Neural cell (in vitro differentiated cells): ENCODE results near the gene RECQL. TPM values are rescaled to one million over a fixed set of nuclear protein-coding genes. Genes with fewer than 3 reads are reported as not detected.

Experiments used
- H2AFZ ChIP-seq: fragments of 200-600, 300-800 bp; sonication (generic), shearing (Covaris generic); 2 replicates; pipeline ENCODE4 v1.6.0; 2014; ENCODE audit warnings: low read depth, mild to moderate bottlenecking, antibody characterized with exemption, low read length, moderate library complexity
- H3F3A ChIP-seq: fragments of 200-600 bp; shearing (Covaris generic); 2 replicates; pipeline ENCODE4 v1.6.1; 2016; ENCODE audit warnings: mild to moderate bottlenecking, moderate library complexity, mixed read lengths, antibody characterized with exemption, low read length; ENCODE audit not compliant: insufficient read depth, poor library complexity, severe bottlenecking
- H3K27ac ChIP-seq: fragments of 200-600, 300-800 bp; sonication (generic), shearing (Covaris generic); 2 replicates; pipeline ENCODE4 v1.5.1; 2014; ENCODE audit warnings: mild to moderate bottlenecking, low read length, moderate library complexity
- H3K27me3 ChIP-seq: fragments of 300-800, 200-600 bp; sonication (generic), shearing (Covaris generic); 2 replicates; pipeline ENCODE4 v1.6.0; 2014; ENCODE audit warnings: mild to moderate bottlenecking, low read depth, low read length, moderate library complexity; ENCODE audit not compliant: insufficient read depth
- H3K36me3 ChIP-seq: fragments of 300-800, 200-600 bp; sonication (generic), shearing (Covaris generic); 2 replicates; pipeline ENCODE4 v1.5.1; 2014; ENCODE audit warnings: mild to moderate bottlenecking, antibody characterized with exemption, low read length, moderate library complexity; ENCODE audit not compliant: insufficient read depth
- H3K4me2 ChIP-seq: fragments of 300-800, 200-600 bp; sonication (generic), shearing (Covaris generic); 2 replicates; pipeline ENCODE4 v1.6.0; 2014; ENCODE audit warnings: mild to moderate bottlenecking, low read length
- H3K4me3 ChIP-seq: fragments of 300-800, 200-600 bp; sonication (generic), shearing (Covaris generic); 2 replicates; pipeline ENCODE4 v1.5.1; 2014; ENCODE audit warnings: mild to moderate bottlenecking, low read length, moderate library complexity
- H3K79me2 ChIP-seq: fragments of 200-600 bp; shearing (Covaris generic); replicated peaks from 2 replicates; pipeline ENCODE4 v1.6.0; 2014; ENCODE audit warnings: mild to moderate bottlenecking, low read length, moderate library complexity; ENCODE audit not compliant: insufficient read depth
- H3K9ac ChIP-seq: fragments of 300-800, 200-600 bp; sonication (generic), shearing (Covaris generic); 2 replicates; pipeline ENCODE4 v1.6.1; 2016; ENCODE audit warnings: mild to moderate bottlenecking, low read length, mixed read lengths
- H3K9me2 ChIP-seq: fragments of 200-600 bp; shearing (Covaris generic); 2 replicates; pipeline ENCODE4 v1.6.1; 2016; ENCODE audit warnings: mild to moderate bottlenecking, low read length, mixed read lengths; ENCODE audit not compliant: insufficient read depth
- H3K9me3 ChIP-seq: fragments of 200-600, 300-800 bp; sonication (generic), shearing (Covaris generic); 2 replicates; pipeline ENCODE4 v1.6.1; 2016; ENCODE audit warnings: mild to moderate bottlenecking, mixed run types, low read length, moderate library complexity, mixed read lengths
- H4K20me1 ChIP-seq: fragments of 200-600 bp; shearing (Covaris generic); 2 replicates; pipeline ENCODE4 v1.6.1; 2016; ENCODE audit warnings: mild to moderate bottlenecking, mixed run types; ENCODE audit not compliant: insufficient read depth
- EP300 ChIP-seq: fragments of 450-650 bp; conservative IDR thresholded peaks from 2 replicates; pipeline ENCODE4 v1.6.1; 2014; ENCODE audit warnings: antibody characterized with exemption, mild to moderate bottlenecking, moderate library complexity; ENCODE audit not compliant: poor library complexity, severe bottlenecking
- EZH2 ChIP-seq: fragments of 200-600, 300-800 bp; shearing (Covaris generic), sonication (generic); IDR thresholded peaks from 2 replicates; pipeline ENCODE4 v1.6.1; 2014; ENCODE audit warnings: antibody characterized with exemption, low read length, borderline replicate concordance, mild to moderate bottlenecking; ENCODE audit not compliant: insufficient read depth, poor library complexity, severe bottlenecking
- MXI1 ChIP-seq: fragments of 450-650 bp; conservative IDR thresholded peaks from 2 replicates; pipeline ENCODE4 v1.6.1; 2014; ENCODE audit warnings: antibody characterized with exemption, mild to moderate bottlenecking; ENCODE audit not compliant: poor library complexity, severe bottlenecking
- POLR2AphosphoS5 ChIP-seq: IDR thresholded peaks from 2 replicates; pipeline ENCODE4 v1.6.1; 2012
- RAD21 ChIP-seq: fragments of 450-650 bp; conservative IDR thresholded peaks from 2 replicates; pipeline ENCODE4 v1.6.1; 2014; ENCODE audit warnings: antibody characterized with exemption, mild to moderate bottlenecking, moderate library complexity
- REST ChIP-seq: IDR thresholded peaks from 2 replicates; pipeline ENCODE4 v1.6.1; 2012; ENCODE audit warnings: borderline replicate concordance
- SMC3 ChIP-seq: fragments of 450-650 bp; conservative IDR thresholded peaks from 2 replicates; pipeline ENCODE4 v1.6.1; 2014; ENCODE audit warnings: antibody characterized with exemption, mild to moderate bottlenecking, moderate library complexity; ENCODE audit not compliant: poor library complexity
- TAF1 ChIP-seq: IDR thresholded peaks from 2 replicates; pipeline ENCODE4 v1.6.1; 2012; ENCODE audit warnings: low read depth
- polyA plus RNA-seq: library from polyadenylated mRNA; depleted of rRNA; stranded (reverse); fragments of >200 nt; gene quantifications from 2 replicates; pipeline ENCODE4 v1.2.3, GENCODE V29; 2014
- TF ChIP-seq, protein P1 (sequence below): fragments of 450-650 bp; IDR thresholded peaks from 2 replicates; pipeline ENCODE4 v1.5.1; 2014; ENCODE audit warnings: antibody characterized with exemption, mild to moderate bottlenecking, moderate library complexity; ENCODE audit not compliant: poor library complexity, severe bottlenecking

Gene RECQL
- polyA plus RNA-seq, 1 donor from 2014 or later = 29.2 TPM

DNA sequence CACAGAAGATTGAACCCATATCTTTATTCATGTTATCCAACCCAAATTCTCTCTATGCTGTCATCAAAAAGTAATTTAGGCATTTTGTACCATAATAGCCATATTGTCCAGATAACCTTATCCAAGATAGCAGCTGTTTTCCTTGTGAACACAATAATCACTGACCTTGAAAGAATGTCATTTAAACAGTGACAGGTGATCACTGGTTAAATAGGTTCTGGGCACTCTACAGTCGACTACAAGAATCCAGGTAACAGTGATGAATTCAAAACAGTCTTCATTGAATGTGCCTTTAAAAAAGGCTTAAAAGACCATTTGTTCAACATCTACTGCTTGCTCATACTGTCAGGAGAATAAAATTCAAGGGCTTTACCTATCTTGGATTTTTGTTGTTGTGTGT, 20.1 kb upstream of the RECQL start:
- H3F3A ChIP-seq = no peaks in the 10 kb centered on the region
- H3K79me2 ChIP-seq = no peaks in the 10 kb centered on the region
- no peaks in the 10 kb centered on the region for H4K20me1 ChIP-seq
- TF ChIP-seq EP300 (no peak), SMC3 (no peak), MXI1 (no peak), REST (no peak), RAD21 (no peak), POLR2AphosphoS5 (no peak), EZH2 (no peak), TAF1 (no peak)
- TF ChIP-seq, protein P1, sequence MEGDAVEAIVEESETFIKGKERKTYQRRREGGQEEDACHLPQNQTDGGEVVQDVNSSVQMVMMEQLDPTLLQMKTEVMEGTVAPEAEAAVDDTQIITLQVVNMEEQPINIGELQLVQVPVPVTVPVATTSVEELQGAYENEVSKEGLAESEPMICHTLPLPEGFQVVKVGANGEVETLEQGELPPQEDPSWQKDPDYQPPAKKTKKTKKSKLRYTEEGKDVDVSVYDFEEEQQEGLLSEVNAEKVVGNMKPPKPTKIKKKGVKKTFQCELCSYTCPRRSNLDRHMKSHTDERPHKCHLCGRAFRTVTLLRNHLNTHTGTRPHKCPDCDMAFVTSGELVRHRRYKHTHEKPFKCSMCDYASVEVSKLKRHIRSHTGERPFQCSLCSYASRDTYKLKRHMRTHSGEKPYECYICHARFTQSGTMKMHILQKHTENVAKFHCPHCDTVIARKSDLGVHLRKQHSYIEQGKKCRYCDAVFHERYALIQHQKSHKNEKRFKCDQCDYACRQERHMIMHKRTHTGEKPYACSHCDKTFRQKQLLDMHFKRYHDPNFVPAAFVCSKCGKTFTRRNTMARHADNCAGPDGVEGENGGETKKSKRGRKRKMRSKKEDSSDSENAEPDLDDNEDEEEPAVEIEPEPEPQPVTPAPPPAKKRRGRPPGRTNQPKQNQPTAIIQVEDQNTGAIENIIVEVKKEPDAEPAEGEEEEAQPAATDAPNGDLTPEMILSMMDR = no peak
- no peak overlapping the region for H3K4me2 ChIP-seq
- H3K9me3 ChIP-seq = no peaks in the 10 kb centered on the region
- no peak overlapping the region for H3K27ac ChIP-seq
- H3K36me3 ChIP-seq = no peaks in the 10 kb centered on the region
- H3K9ac ChIP-seq = no peak overlapping the region
- H2AFZ ChIP-seq = no peak overlapping the region
- H3K27me3 ChIP-seq = peaks cover 2% of the 10 kb centered on the region
- no peaks in the 10 kb centered on the region for H3K9me2 ChIP-seq
- no peak overlapping the region for H3K4me3 ChIP-seq

- TF ChIP-seq RAD21 = no peak
- TF ChIP-seq POLR2AphosphoS5 = no peak
- TF ChIP-seq, protein P1 = no peak
- no peak for TF ChIP-seq MXI1
- no peak for TF ChIP-seq SMC3
- no peak for TF ChIP-seq REST
- no peak for TF ChIP-seq EP300
- TF ChIP-seq TAF1 = no peak
- TF ChIP-seq EZH2 = no peak
- H3K9me2 ChIP-seq = no peaks in the 10 kb centered on the region
- H3K4me2 ChIP-seq = no peak overlapping the region
- no peaks in the 10 kb centered on the region for H3K79me2 ChIP-seq
- no peak overlapping the region for H2AFZ ChIP-seq
- no peak overlapping the region for H3K4me3 ChIP-seq
- no peak overlapping the region for H3K9ac ChIP-seq
- no peaks in the 10 kb centered on the region for H3K9me3 ChIP-seq
- H3K27me3 ChIP-seq = no peaks in the 10 kb centered on the region
- no peak overlapping the region for H3K27ac ChIP-seq
- no peaks in the 10 kb centered on the region for H4K20me1 ChIP-seq
- no peaks in the 10 kb centered on the region for H3K36me3 ChIP-seq
- H3F3A ChIP-seq = no peaks in the 10 kb centered on the region
Measured at GRCh38 chr12:21518451-21518850, 17.0 kb upstream of the RECQL start.
